Omental fat pad (tissue), 4 donors: ENCODE results near the gene TUT1. TPM values are rescaled to one million over a fixed set of nuclear protein-coding genes. Genes with fewer than 3 reads are reported as not detected.
A peak's percentile ranks its signal among the peaks of the same experiment; 100 is the strongest.

Experiments
- ATAC-seq: fragments of 150-250 bp; one replicate; pipeline ENCODE4 v1.9.1; 2016; ENCODE audit warnings: mild to moderate bottlenecking, moderate library complexity; ENCODE audit not compliant: low FRiP score
- DNase-seq: peaks from one replicate; pipeline ENCODE4 v3.0.0-alpha.2; 2019; ENCODE audit warnings: low spot score
- CTCF ChIP-seq, 3 donors: fragments of 450-650 bp; IDR thresholded peaks; one replicate each; pipeline ENCODE4 v1.5.1; 2016 to 2017; ENCODE audit warnings: antibody characterized with exemption in 3 of 3, mild to moderate bottlenecking in 3 of 3, moderate library complexity in 2 of 3
- total RNA-seq, 4 donors: library from RNA; depleted of rRNA; stranded (reverse); fragments of >200 nt; gene quantifications; one replicate each; pipeline ENCODE4 v1.1.0, GENCODE V29; 2016

TUT1 gene
- total RNA-seq, 4 donors from 2014 or later, result 7.9 to 11.0 (median 10.5) TPM

- ATAC-seq (no peak), DNase-seq (no peak)
- no peak for TF ChIP-seq CTCF (IDR thresholded peaks at IDR 0.05)
These were observed 14.1 kb downstream of the TUT1 start for GRCh38 chr11:62577046-62577714.

DNA sequence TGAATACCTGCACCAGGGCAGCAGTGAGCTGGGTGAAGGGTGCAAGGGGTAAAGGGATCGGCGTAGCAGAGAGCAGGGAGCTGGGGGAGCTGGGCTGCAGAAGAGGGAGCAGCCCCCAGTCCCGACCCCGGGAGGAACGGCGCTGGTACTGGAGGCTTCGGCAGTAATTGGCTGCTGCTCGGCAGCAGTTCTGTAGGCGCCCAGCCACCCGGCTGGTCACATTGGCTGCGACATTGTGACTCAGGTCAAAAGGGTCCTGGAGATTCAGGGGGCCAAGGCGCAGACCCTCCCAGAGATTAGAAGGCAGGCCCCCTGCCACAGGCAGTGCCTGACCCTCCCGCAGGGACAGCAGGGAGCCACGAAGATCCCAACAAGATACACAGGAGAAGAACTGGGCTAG lies 15.5 kb downstream of the TUT1 start:
- no peak for TF ChIP-seq CTCF (IDR thresholded peaks at IDR 0.05)
- DNase-seq (no peak), ATAC-seq (no peak)

DNA sequence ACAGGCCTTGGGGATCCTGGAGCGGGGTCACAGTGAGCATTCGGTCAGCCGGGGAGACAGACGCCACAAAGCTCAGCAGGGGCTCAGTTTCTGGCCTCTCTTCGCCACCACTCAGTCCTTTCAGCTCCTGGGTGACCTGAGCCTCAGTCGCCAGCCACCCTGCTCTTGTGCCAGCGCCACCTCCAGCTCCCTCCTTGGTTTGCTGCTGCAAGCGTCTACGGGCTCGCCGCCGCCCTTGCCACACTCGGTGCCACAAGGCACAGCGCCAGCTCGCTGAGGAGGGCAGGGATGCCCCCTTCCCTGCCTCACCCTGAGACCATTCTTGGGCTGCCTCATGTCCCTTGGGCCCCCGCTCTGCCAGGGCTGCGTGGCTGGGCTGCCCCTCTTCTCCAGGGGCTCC lies 16.2 kb downstream of the TUT1 start:
- ATAC-seq, result no peak
- no peak for DNase-seq
- TF ChIP-seq CTCF (IDR thresholded peaks at IDR 0.05), result no peak

DNA sequence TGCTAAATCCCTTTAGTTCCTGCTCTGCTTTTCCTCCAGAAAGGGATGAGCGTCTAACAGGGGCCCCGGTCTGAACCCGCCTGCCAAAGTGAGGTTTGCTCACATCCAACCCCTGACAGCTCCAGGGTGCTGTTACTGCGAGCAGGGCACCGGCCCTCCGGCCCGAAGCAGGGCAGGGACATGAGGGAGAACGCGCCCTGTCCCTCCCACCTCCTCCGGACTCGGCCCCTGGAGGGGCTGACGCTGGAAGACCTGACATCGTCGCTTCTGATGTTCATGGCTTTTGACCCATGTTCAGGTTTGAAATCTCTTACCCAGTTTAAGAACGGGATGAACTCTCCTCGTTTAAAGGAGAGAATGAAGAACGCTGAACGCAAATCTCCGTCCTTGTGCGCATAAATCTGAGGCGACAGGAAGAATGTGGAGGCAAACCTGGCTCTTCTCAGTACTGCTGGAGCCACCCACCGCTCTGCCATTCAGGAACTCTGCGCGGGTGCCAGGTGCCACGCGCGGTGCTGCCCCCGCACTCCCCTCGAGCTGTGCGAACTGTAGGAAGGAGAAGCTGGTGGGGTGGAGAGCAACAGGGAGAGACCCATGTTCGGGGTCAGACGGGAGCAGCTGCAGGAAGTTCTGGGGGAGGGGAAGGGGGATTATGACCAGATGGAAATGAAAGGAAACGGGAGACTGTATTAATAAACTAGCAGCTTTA lies 16.8 kb downstream of the TUT1 start:
- no peak for TF ChIP-seq CTCF (IDR thresholded peaks at IDR 0.05)
- DNase-seq (no peak), ATAC-seq (peak; percentile 17)

DNA sequence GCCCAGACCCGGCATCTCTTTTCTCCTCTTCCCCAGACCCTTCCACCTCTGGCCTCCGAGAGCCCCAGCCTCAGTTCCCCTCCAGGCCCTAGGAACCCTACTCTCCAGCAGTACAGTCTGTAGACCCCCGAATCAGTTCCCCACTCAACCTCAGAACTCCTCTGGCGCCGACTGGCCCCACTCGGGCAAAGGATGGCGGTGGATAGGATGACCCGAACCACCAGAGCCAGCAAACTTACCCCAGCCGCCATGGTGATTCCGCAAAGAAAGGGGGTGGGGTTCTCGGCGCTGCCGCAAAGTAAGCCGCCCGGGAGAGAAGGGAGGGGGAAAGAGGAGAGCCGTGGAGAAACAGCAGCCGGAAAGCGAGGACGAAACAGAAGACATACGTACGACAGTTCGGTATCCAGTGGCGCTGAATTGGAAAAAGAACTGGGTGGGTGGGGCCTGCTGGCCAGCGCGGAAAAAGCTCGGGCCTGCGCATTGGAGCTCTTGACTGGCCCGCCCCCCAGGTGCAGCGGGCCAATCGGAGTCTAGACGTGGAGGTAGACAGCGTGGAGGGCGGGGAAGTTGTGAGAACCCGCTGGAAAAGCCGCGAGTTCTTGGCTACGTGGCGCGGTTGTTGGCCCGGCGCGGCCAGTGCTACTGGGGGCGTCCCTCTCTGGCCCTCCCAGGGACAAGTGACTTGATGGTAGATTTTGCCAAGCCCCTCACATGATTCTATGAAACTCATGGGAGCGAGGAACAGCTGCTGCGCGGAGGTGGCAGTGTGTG lies 17.5 kb downstream of the TUT1 start, which contains the start of gene EEF1G:
Gene EEF1G (minus strand): TSS at position 300 of the 771 bp plus-strand sequence. CDS start 49 bp downstream, at position 251.
- peak; percentile 80 for DNase-seq
- no peak for TF ChIP-seq CTCF (IDR thresholded peaks at IDR 0.05)
- peak; percentile 97 for ATAC-seq

DNA sequence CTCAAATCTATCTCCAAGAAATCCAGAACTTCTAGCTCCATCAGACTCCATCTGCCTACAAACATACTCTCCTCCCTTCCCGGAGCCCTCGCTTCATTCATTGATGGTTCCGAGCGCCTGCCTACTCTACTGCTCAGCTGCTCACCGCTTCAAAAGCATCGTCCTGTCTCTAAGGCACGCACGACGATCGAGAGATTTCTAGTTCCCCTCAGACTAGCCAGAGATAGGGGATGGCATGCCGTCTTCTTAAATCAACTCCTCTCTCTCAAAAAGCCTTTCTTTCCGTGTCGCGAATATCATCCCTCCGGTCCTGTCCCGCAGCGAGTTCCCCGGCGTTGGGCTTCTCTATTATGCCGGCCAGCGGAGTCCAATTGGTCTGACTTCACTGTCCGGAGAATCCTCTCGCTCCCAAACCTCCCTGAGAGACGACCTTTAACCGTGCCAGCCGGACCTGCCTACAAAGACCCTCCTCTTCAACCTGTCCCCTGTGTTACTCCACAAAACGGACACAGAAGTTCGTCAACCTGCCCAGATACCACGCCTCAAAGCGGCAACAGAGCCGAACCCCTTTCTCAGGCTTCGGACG lies 18.2 kb downstream of the TUT1 start:
- no peak for DNase-seq
- peak; percentile 6 for ATAC-seq
- TF ChIP-seq CTCF (IDR thresholded peaks at IDR 0.05), result no peak
